ENCODE measurements around the gene PGD. TPM values are rescaled to one million over a fixed set of nuclear protein-coding genes. Genes with fewer than 3 reads are reported as not detected.

PGD gene
- total and polyA plus RNA-seq, 4 experiments from 2014 or later = 32.8 to 37.3 (median 36.6) TPM

GRCh38 chr1:10428984-10429383 is 30.1 kb downstream of the PGD start:
- POLR2A ChIA-PET (ENCODE audit: partially characterized antibody) = interaction anchor here (0.5 to 2.7 kb wide), 4 partner anchors 39 to 841 kb away, joined by 3 to 18 read pairs (median 11); partner anchors contain the start of genes KIF1B and TMEM201
- Mint-ChIP-seq H3K27ac (peak overlapping the region in 1 of 7 donors; percentile 95), H3K4me3 (peak overlapping the region in 2 of 8 donors; percentile 80 to 88), H3K36me3 (peaks cover 0 to 5% of the 10 kb centered on the region in 2 donors), H3K4me1 (peaks cover 13 to 37% (median 18%) of the 10 kb centered on the region in 4 donors), H3K9me3 (peaks cover 0 to 4% (median 0%) of the 10 kb centered on the region in 8 donors), H3K27me3 (no peaks in the 10 kb centered on the region)
- H3K27me3 ChIP-seq (ENCODE audit: insufficient read depth, low read length) = no peaks in the 10 kb centered on the region
- DNase-seq = no peak
- H3K4me1 ChIP-seq (ENCODE audit: insufficient read depth, low read length) = peaks cover 30% of the 10 kb centered on the region
- H3K27ac ChIP-seq (ENCODE audit: low read depth, low read length) = no peak overlapping the region
- no peaks in the 10 kb centered on the region for H3K36me3 ChIP-seq (ENCODE audit: insufficient read depth, low read length)
- H3K4me3 ChIP-seq (ENCODE audit: low read length in 2 of 2) = no peak overlapping the region
- intact Hi-C loops (cut with micrococcal nuclease) = loop anchor here (1.0 to 2.0 kb wide), 7 partner anchors 219 to 802 kb away; partner anchors contain the start of genes KIF1B, LZIC, NMNAT1 and UBE4B
- H3K9me3 ChIP-seq (ENCODE audit: control insufficient read depth in 1 of 2, low read length in 2 of 2) = no peaks in the 10 kb centered on the region
- CTCF ChIA-PET (ENCODE audit: partially characterized antibody) = interaction anchor here (0.9 to 3.6 kb wide), 11 partner anchors 18 to 556 kb away, joined by 3 to 76 read pairs (median 5); partner anchors contain the start of genes KIF1B and PGD

GRCh38 chr1:10429868-10430215 is 31.0 kb downstream of the PGD start:
- DNase-seq = peak in 1 of 5 donors; percentile 71

GRCh38 chr1:10430216-10431069 is 31.6 kb downstream of the PGD start, which contains the start of gene CENPS:
Gene CENPS (plus strand): TSS chr1:10430433. CDS start chr1:10430518, 85 bp downstream.
- intact Hi-C loops (cut with micrococcal nuclease) = loop anchor here (1.0 to 5.0 kb wide), 5 partner anchors 32 to 1212 kb away; partner anchors contain the start of gene DFFA
- no peaks in the 10 kb centered on the region for H3K9me3 ChIP-seq (ENCODE audit: control insufficient read depth in 1 of 2, low read length in 2 of 2)
- no peaks in the 10 kb centered on the region for H3K36me3 ChIP-seq (ENCODE audit: insufficient read depth, low read length)
- Mint-ChIP-seq H3K36me3 (peaks cover 0 to 5% of the 10 kb centered on the region in 2 donors), H3K27me3 (no peaks in the 10 kb centered on the region), H3K4me3 (peak within 1 kb of the TSS; percentile 83 to 92 (median 91)), H3K9me3 (peaks cover 0 to 4% (median 0%) of the 10 kb centered on the region in 8 donors), H3K4me1 (peaks cover 13 to 37% (median 18%) of the 10 kb centered on the region in 4 donors), H3K27ac (peak within 1 kb of the TSS; percentile 93 to 98 (median 95))
- peaks cover 30% of the 10 kb centered on the region for H3K4me1 ChIP-seq (ENCODE audit: insufficient read depth, low read length)
- peak within 1 kb of the TSS; percentile 63 to 96 for H3K4me3 ChIP-seq (ENCODE audit: low read length in 2 of 2)
- POLR2A ChIA-PET (ENCODE audit: partially characterized antibody) = interaction anchor here (0.7 to 2.7 kb wide), 11 partner anchors 32 to 1478 kb away, joined by 3 to 18 read pairs (median 4); partner anchors contain the start of genes KIF1B, LZIC, NMNAT1 and PEX14
- CTCF ChIA-PET (ENCODE audit: partially characterized antibody) = interaction anchor here (0.5 to 3.6 kb wide), 18 partner anchors 14 to 935 kb away, joined by 3 to 76 read pairs (median 4); partner anchors contain the start of genes KIF1B and PGD
- H3K27me3 ChIP-seq (ENCODE audit: insufficient read depth, low read length) = no peaks in the 10 kb centered on the region
- peak within 1 kb of the TSS; percentile 83 for H3K27ac ChIP-seq (ENCODE audit: low read depth, low read length)
- peak; percentile 77 to 92 (median 87) for DNase-seq

More at GRCh38 chr1:10429868-10430215, 31.0 kb downstream of the PGD start:
- Histone ChIP-seq H3K9me3 (ENCODE audit: control insufficient read depth in 1 of 2, low read length in 2 of 2) (no peaks in the 10 kb centered on the region), H3K27me3 (ENCODE audit: insufficient read depth, low read length) (no peaks in the 10 kb centered on the region), H3K4me3 (ENCODE audit: low read length in 2 of 2) (peak overlapping the region; percentile 63 to 96), H3K4me1 (ENCODE audit: insufficient read depth, low read length) (peaks cover 30% of the 10 kb centered on the region), H3K36me3 (ENCODE audit: insufficient read depth, low read length) (no peaks in the 10 kb centered on the region), H3K27ac (ENCODE audit: low read depth, low read length) (peak overlapping the region; percentile 83)
- peak overlapping the region; percentile 80 to 92 (median 91) for H3K4me3 Mint-ChIP-seq
- H3K27me3 Mint-ChIP-seq = no peaks in the 10 kb centered on the region
- H3K4me1 Mint-ChIP-seq = peaks cover 13 to 37% (median 18%) of the 10 kb centered on the region in 4 donors
- ChIA-PET POLR2A (ENCODE audit: partially characterized antibody) (interaction anchor here (0.7 to 2.7 kb wide), 11 partner anchors 31 to 1478 kb away, joined by 3 to 18 read pairs (median 4); partner anchors contain the start of genes KIF1B, PEX14, PGD and TMEM201), CTCF (ENCODE audit: partially characterized antibody) (interaction anchor here (0.7 to 3.6 kb wide), 18 partner anchors 13 to 934 kb away, joined by 3 to 76 read pairs (median 4); partner anchors contain the start of genes KIF1B and PGD)
- H3K9me3 Mint-ChIP-seq = peaks cover 0 to 4% (median 0%) of the 10 kb centered on the region in 8 donors
- H3K36me3 Mint-ChIP-seq = peaks cover 0 to 5% of the 10 kb centered on the region in 2 donors
- H3K27ac Mint-ChIP-seq = peak overlapping the region; percentile 43 to 98 (median 95)
- intact Hi-C loops (cut with micrococcal nuclease) = loop anchor here (1.0 to 5.0 kb wide), 9 partner anchors 32 to 1212 kb away; partner anchors contain the start of genes DFFA, LZIC, NMNAT1 and UBE4B

- CTCF ChIA-PET (ENCODE audit: partially characterized antibody) = interaction anchor here (1.0 to 3.6 kb wide), 5 partner anchors 14 to 221 kb away, joined by 3 to 76 read pairs (median 4); partner anchors contain the start of gene KIF1B
Measured at GRCh38 chr1:10431070-10431730, 32.3 kb downstream of the PGD start.

GRCh38 chr1:10432910-10433700 is 34.2 kb downstream of the PGD start:
- ChIA-PET CTCF (ENCODE audit: partially characterized antibody) (interaction anchor here (0.6 kb wide), 1 partner anchor 280 kb away, joined by 3 read pairs; no protein-coding TSS in a partner anchor), POLR2A (ENCODE audit: partially characterized antibody) (no interaction called here)
- Histone ChIP-seq H3K36me3 (ENCODE audit: insufficient read depth, low read length) (no peaks in the 10 kb centered on the region), H3K4me1 (ENCODE audit: insufficient read depth, low read length) (peaks cover 26% of the 10 kb centered on the region), H3K27ac (ENCODE audit: low read depth, low read length) (no peak overlapping the region), H3K9me3 (ENCODE audit: control insufficient read depth in 1 of 2, low read length in 2 of 2) (no peaks in the 10 kb centered on the region), H3K27me3 (ENCODE audit: insufficient read depth, low read length) (no peaks in the 10 kb centered on the region), H3K4me3 (ENCODE audit: low read length in 2 of 2) (no peak overlapping the region)
- H3K27me3 Mint-ChIP-seq = no peaks in the 10 kb centered on the region
- peak overlapping the region in 2 of 8 donors; percentile 10 to 28 for H3K4me3 Mint-ChIP-seq
- peaks cover 10 to 33% (median 17%) of the 10 kb centered on the region in 4 donors for H3K4me1 Mint-ChIP-seq
- H3K27ac Mint-ChIP-seq = peak overlapping the region in 2 of 7 donors; percentile 35 to 47
- peaks cover 0 to 5% of the 10 kb centered on the region in 2 donors for H3K36me3 Mint-ChIP-seq
- intact Hi-C loops (cut with micrococcal nuclease) = loop anchor here (5.0 kb wide), 1 partner anchor 1209 kb away; no protein-coding TSS in a partner anchor
- H3K9me3 Mint-ChIP-seq = peaks cover 0 to 4% (median 0%) of the 10 kb centered on the region in 8 donors
- DNase-seq = no peak

More at GRCh38 chr1:10431070-10431730, 32.3 kb downstream of the PGD start:
- Mint-ChIP-seq H3K27me3 (no peaks in the 10 kb centered on the region), H3K27ac (peak overlapping the region; percentile 93 to 98 (median 95)), H3K36me3 (peaks cover 0 to 5% of the 10 kb centered on the region in 2 donors), H3K4me3 (peak overlapping the region; percentile 83 to 92 (median 91)), H3K9me3 (peaks cover 0 to 4% (median 0%) of the 10 kb centered on the region in 8 donors), H3K4me1 (peaks cover 13 to 37% (median 18%) of the 10 kb centered on the region in 4 donors)
- Histone ChIP-seq H3K4me3 (ENCODE audit: low read length in 2 of 2) (peak overlapping the region; percentile 63 to 96), H3K9me3 (ENCODE audit: control insufficient read depth in 1 of 2, low read length in 2 of 2) (no peaks in the 10 kb centered on the region), H3K4me1 (ENCODE audit: insufficient read depth, low read length) (peaks cover 30% of the 10 kb centered on the region), H3K27ac (ENCODE audit: low read depth, low read length) (peak overlapping the region; percentile 83), H3K36me3 (ENCODE audit: insufficient read depth, low read length) (no peaks in the 10 kb centered on the region), H3K27me3 (ENCODE audit: insufficient read depth, low read length) (no peaks in the 10 kb centered on the region)
- intact Hi-C loops (cut with micrococcal nuclease) = loop anchor here (2.0 to 5.0 kb wide), 2 partner anchors 436 to 1211 kb away; no protein-coding TSS in a partner anchor
- POLR2A ChIA-PET (ENCODE audit: partially characterized antibody) = interaction anchor here (1.0 to 2.7 kb wide), 4 partner anchors 63 to 488 kb away, joined by 3 to 18 read pairs (median 6); partner anchors contain the start of genes LZIC and NMNAT1
- peak in 3 of 5 donors; percentile 8 to 46 (median 8) for DNase-seq
